HG02798 (cell line): ENCODE measurements around the gene MSRB2.
A peak's percentile ranks its signal among the peaks of the same experiment; 100 is the strongest.
"Not testable (repeated sequence)": the region's sequence is repeated elsewhere in the genome, so short reads cannot be mapped to it uniquely, and the experiment has no call there.

ENCODE experiments used
- ATAC-seq: cut with Tn5 transposase; IDR thresholded peaks from one replicate; pipeline ENCODE4 v1.9.1; 2021; ENCODE audit warnings: mild to moderate bottlenecking; ENCODE audit not compliant: unreplicated experiment, poor library complexity

Gene MSRB2

DNA sequence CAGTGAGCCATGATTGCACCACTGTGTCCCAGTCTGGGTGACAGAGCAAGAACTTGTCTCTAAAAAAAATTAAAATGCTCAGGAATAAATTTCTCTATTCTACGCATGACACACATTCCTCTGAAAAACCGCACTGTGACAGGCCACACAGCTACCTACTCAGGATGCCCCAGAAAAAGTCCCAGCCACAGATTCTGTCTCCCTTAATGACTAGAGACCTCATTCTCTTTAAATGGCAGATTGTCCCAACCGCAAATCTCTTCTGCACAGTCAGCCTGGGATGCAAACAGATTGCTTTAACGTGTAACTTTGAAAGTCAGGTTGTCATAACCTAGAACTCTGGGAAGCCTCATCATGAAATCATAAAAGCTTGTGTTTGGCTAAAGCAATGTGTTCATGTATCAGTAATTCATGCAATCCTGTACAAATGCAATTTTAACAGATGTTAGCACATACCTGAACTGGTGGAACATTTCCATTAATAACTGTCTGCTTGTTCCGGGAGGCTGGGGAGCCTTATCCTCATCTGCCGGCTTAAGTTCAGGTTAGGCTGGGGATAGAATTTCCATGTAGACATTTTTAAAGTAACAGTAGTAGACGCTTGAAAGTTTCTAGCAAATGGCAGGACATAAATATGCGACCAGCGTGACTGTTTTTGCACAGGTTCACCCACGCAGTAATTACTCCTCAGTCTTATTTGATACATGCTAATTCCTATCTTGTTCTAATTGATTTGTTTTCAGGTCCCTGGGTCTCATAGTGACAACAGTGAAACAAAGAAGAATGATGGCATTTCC is 26.2 kb upstream of the MSRB2 start:
- ATAC-seq: no peak

DNA sequence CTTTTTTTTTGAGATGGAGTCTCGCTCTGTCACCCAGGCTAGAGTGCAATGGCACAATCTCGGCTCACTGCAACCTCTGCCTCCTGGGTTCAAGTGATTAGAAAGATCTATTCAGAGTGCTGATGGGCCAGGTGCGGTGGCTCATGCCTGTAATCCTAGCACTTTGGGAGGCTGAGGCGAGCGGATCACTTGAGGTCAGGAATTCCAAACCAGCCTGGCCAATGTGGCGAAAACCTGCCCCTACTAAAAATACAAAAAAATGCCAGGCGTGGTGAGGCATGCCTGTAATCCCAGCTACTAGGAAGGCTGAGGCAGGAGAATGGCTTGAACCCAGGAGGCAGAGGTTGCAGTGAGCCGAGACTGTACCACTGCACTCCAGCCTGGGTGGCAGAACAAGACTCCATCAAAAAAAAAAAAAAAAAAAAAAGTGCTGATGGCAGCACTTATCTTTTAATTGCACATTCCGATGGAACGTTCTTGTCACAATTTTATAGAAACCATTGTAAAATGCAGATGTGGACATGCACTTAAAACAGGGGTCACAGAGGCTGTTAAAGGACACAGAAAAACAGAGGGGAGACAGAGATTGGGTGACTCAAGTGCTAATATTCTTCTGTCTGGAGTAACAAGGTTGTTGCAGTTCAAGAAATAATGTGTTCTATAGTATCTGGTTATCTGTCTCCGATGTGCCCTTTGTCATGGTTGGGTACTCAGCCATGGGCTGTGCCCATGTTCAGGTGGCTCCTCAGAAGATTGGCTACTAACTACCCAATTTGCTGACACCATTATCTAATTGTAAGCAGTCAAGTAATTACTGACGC is 25.1 kb upstream of the MSRB2 start:
- ATAC-seq: peak; percentile 3

DNA sequence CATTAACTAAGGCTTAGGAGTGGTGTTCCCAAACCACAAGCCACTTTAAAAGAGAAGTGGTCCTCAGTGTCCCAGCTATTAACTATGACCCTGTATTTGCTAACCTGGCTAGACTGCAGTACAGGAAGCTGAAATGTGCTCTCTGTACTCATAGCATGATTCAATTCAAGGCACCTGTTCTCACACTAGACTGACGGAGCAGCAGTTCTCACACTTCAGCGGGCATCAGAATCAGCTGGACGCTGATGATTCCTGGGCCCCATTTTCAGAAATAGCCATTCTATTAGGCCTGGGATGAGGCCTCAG is 24.5 kb upstream of the MSRB2 start:
- ATAC-seq: peak; percentile 46

DNA sequence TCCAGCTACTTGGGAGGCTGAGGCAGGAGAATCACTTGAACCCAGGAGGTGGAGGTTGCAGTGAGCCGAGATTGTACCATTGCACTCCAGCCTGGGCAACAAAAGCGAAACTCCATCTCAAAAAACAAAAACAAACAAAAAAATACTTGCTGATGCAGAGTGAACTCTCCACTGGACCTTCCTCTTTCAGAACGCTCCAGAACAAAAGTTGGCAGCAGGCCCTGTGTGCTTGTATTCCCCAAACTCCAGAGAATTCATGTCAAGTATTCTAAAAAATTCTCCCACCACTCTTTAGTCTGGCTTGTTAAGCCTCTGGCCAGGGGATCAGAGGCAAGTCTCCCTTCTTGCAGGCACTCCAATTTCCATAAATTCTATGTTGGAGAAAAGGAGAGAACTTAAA is 22.8 kb upstream of the MSRB2 start:
- ATAC-seq: not testable (repeated sequence)

DNA sequence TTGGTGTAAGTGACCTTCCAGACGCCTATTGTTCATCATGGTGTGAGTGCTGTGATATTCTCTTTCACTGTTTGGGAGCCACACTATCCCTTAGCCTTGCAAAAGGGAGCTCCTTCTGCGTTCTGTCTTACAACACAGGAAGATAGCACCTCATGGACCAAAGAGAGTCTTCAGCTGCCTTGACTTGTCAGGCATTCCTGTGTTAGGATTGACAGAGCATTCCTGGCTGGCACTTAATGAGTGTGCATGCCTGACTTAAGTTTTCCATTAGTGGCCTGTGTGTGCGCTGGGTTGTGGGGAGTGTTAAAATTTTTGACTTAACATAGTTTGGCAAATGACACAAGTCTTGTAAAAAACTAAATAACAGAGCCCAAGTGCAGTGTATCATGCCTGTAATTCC is 21.9 kb upstream of the MSRB2 start:
- no peak for ATAC-seq

DNA sequence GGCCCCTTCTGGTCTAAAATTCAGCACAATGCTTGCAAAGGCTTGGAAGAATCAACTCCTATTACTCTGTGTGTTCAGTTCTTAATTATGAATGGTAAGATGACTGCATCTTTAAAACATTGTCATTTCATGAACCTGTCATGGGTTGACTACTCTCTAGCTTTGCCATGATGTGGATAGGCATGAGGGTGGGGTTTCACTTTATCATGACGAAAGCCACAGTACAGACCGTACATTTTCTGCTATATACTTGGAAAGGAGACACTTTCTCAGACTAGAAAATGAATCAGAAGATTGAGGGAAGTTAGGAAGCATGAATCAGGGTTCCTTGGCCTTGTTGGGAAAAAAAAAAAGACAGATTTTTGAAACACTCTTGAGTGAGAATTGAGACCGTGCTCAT is 19.7 kb upstream of the MSRB2 start:
- ATAC-seq: no peak

DNA sequence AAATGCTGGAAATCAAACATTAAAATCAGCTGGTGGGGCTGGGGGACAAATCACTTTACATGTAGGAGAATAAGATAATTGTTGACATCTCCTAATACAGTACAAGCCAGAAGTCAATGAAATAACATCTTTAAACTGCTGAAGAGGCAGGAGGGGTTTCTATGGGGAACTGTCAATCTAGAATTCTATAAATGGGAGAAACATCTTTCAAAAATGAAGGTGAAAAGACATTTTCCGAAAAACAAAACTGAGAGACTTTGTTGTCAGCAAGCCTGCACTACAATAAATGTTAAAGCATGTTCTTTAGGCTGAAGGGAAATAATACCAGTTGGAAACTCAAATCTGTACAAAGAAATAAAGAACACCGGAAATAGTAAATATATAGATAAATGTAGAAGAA is 17.3 kb upstream of the MSRB2 start:
- no peak for ATAC-seq

DNA sequence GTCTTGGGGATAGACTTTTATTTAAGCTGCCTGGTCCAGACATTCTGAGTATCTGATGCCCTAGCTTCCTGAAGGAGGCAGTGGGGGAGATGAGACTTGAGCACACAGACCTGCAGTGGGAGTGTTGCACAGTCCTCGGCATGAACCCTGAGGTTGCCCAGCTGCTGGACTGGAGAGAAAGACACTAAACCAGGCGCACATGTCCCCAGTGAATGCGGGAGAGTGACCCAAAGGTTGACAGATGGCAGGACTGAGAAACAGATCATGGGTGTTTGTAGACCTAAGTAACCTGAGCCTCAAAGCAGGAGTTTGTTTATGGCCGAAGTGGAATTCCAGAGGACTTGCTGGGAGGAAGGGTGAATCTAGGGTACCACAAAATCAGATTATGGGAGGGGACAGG is 15.7 kb upstream of the MSRB2 start:
- no peak for ATAC-seq

DNA sequence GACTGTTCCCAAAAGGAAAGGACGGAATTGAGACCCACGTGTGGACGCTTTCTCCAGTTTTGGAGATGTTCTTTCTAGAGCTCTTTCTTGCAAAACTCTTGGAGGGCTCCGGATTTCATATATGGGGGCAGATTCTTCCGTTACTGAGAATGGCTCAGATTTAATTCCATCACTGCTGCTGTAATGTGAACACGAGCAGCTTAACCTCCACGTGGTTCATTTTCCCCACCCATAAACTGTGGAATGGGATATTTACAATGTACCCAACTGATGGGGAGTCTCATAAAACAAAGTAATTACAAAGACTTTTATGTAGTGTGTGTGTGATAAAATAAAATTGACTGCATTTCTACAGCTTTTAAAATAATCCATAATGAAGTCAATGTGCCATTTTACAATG is 15.1 kb upstream of the MSRB2 start:
- ATAC-seq: no peak

DNA sequence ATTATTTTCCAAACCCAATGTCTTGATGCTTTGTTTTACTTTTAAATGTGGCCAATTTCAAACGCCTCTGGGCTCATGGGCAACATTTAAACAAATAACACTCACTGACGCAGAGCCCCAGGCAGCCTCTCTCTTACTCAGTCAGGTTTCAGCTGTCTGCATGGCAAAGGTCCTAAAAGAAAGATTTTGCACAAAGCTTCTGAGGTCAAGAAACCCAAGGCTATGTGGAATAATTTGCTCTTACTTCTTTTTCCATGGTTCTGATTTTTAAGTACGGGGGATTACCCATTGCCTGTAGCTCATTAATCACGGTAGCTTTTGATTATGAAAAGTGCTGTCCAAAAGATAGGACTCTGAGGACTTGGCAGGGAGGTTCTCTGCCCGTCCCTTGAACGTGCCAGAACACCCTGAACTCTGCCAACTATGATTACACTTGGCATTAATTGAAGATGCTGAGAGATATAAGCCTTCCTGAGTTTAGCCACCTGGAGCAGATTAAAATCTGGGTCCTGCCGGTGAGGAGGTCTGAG is 14.1 kb upstream of the MSRB2 start:
- ATAC-seq: no peak

DNA sequence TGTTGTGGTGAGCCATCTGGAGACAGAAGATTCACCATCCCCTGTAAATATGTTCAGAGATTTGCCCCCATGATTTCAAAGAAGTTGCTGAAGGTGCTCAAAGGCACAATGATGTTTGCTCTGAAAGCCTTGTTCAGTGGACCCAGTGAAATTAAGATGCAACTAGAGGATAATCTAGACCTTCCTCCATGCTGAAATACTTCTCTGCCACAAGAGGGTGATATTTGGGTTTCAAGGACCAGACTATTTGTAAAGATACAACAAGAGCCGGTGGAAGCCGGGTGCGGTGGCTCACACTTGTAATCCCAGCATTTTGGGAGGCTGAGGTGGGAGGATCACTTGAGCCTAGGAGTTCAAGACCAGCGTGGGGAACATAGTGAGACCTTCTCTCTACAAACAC is 13.5 kb upstream of the MSRB2 start:
- ATAC-seq: no peak

DNA sequence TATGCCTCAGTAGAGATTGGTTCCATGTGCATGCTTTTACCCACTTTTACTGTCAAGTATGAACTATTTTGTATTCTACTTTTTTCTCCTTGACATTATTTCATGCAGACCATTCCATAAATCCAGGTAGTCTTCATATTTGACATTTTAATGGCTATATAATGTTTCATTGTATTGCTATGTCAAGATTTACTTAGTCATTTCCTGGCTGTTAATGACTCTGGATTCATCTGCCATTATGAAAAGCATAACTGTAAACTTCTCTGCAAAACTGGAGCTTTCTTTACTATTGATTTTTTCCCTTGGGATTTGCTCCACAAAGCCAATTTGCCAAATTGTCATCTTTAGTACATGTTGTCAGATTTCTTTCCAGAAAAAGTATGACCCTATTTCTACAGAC is 6.8 kb upstream of the MSRB2 start:
- ATAC-seq: no peak

DNA sequence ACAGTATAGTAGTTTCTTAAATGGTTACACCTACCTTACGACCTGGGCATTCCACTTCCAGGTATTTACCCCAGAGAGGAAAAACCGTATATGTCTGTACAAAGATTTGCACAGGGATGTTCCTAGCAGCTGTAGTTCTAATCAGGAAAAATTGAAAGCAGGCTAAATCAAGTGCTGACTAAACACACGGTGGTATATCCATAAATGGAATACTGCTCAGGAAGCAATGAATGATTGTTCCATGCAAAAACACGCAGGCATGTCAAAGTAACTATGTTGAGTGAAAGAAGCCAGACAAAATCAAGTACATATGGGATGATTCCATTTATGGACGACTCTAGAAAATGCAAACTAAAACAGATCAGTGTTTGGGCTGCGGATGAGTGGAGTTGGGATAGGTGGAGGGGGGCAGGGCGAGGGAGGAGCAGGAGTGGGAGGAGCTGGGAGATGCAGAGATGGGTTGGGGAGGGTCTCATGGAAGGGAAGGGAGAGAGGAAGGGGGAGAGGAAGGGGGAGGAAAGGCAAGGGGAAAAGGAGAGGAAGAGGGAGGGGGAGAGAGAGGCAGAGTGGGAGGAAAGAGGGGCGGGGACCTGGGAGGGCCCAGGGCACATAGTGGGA is 484 bp upstream of the MSRB2 start:
- no peak for ATAC-seq

DNA sequence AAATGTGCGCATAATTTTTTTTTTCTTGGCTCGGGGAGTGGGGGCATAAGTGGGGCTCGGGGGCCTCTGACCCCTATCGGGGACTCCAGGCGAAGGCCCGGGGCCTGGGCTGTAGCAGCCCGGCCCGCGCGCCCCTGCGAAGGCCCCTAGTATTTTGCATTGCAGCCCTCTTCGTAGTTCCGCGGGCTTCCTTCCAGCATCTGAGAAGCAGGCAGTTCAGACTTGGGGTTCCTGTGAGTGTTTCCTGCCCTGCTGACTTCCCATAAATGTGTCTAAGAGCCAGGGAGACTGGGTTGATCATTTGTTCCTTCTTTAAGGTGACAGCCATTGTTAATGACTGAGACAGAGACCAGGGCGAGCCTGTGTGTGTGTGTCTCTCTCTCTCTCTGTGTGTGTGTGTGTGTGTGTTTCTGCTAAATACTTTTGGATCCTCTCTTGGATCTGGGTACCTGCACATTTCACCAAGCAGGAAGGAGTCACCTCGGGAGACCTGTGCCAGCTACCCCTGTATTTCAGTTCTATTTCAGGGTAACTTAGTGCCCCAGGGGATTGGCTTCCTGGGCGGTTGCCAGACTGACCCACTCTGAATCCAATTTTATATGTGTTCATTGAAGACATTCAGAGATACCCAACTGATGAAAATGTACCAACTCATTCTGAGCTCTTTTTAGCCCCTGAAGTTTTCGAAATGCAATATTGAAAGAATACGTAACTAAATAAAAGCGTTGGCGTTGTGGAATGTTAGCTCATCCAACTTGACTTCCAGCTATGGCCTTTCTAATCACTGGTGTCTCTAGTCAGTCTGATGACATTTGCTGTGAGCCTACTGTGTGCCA is 805 bp downstream of the MSRB2 start:
- ATAC-seq: peak; percentile 61

DNA sequence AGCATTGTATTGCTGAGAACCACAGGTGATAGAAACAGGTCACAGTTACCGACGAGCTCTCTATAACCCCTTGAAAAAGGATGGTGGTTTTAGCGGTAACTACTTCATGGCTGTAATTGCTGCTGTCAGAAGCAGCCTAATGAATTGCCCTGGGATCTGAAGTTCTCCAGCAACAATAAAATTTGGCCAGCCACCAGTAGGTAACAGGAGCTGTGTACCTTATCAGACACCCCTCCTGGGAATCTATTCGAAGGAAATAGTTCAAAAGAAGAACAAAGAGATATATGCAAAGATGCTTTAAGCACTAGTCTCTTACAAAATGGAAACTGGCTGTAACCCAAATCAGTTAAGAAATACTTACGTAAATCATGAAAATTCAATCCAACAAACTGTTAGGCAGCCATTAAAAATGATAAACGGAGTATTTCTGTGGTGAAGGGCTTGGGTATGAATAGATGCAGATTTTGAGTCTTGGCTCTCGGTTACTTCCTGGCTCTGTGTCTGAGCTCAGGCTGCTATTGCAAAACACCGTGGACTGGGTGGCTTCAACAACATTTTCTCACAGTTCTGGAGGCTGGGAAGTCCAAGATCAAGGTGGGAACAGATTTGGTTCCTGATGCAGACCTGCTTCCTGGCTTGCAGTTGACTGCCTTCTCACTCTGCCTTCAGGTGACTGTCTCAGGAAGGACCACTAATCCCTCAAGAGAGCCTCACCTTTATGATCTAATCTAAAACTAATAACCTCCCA is 1.6 kb downstream of the MSRB2 start:
- ATAC-seq: no peak

DNA sequence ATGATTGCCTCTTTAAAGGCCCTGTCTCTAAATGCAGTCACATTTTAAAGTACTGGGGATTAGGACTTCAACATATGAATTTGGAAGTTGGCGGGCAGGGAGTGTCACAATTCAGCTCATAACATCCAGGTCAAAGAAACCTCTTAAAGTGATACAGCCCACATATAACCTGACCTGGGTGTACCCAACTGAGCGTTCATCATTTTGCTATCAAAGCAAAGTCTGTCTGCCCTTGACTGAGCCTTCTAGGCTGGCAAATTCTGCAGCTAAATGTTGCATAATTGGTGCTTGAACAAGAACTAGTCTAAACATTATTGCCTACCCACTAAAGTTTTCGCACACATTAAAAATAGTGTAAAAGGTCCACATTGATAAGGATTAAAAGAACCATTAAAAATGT is 3.7 kb downstream of the MSRB2 start:
- ATAC-seq: no peak

DNA sequence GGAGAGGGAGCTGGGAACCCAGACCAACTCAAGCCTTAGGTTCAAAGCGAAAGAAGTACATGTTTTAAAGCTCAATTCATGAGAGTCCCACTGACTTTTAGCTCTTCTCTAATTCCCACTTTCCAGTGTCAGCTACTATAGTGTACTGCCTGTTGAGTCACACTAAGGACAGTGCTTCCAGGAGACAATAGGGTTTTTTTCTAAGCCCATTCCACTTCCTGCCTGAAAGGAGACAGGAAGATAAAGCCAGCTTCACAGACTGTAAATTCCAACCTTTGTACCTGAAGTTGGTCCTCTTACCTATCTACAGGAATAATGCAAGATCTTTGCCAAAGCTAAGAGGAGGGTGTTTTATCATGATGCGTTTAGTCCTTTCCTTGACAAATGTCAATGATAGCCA is 4.4 kb downstream of the MSRB2 start:
- no peak for ATAC-seq

DNA sequence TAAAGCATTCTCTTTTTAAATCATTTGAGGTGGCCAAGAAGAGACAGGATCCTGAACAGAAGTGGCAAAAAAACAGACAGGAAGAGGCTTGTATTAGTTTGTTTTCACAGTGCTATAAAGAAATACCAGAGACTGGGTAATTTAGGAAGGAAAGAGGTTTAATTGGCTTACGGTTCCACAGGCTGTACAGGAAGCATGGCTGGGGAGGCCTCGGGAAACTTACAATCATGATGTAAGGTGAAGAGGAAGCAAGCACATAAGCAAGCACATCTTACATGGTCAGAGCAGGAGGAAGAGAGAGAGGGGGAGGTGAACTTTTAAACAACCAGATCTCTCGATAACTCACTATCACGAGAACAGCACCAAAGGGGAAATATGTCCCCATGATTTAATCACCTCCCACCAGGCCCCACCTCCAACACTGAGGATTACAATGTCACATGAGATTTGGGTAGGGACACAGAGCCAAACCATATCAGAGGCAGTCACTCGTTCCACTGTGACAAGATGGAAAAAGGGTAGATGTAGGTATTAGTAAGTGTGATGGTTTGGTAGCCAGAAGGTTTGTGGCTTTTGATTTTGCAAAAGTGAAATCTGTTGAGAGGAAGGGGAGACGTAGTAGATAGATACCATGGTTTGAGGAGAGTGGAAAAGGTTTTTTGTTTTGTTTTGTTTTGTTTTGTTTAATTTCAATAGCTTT is 5.1 kb downstream of the MSRB2 start:
- ATAC-seq: no peak
